ENCODE results near the gene ARRB2.

GRCh38 chr17:4769628-4770027 is 59.2 kb downstream of the ARRB2 start:
- TF ChIP-seq CTCF (conservative IDR thresholded peaks at IDR 0.05; ENCODE audit: low read depth, low read length) (no peak), EZH2 (IDR thresholded peaks at IDR 0.05; ENCODE audit: borderline replicate concordance, low read depth, low read length, poor library complexity, severe bottlenecking) (no peak)

Measured in A673 (cell line).